GM23338 (cell line): Measurements from ENCODE around the gene CHRM4.

Source experiments
- CREB1 ChIP-seq: fragments of 250-450 bp; sonication (Bioruptor Pico); IDR thresholded peaks from 2 replicates; pipeline ENCODE4 v1.5.0; 2020; ENCODE audit warnings: low read depth, mild to moderate bottlenecking, moderate library complexity
- EZH2 ChIP-seq: fragments of 200-600 bp; sonication (generic); IDR thresholded peaks from one replicate; pipeline ENCODE4 v1.8.0; 2017; ENCODE audit warnings: antibody characterized with exemption, mild to moderate bottlenecking, low read depth; ENCODE audit not compliant: unreplicated experiment
- EZH2phosphoT487 ChIP-seq: fragments of 200-600 bp; sonication (generic); IDR thresholded peaks from one replicate; pipeline ENCODE4 v1.8.1; 2018; ENCODE audit warnings: antibody characterized with exemption; ENCODE audit not compliant: unreplicated experiment
- NANOG ChIP-seq: IDR thresholded peaks from 2 replicates; pipeline ENCODE4 v1.6.1; 2016; ENCODE audit warnings: antibody characterized with exemption, borderline replicate concordance
- POLR2AphosphoS5 ChIP-seq: IDR thresholded peaks from 2 replicates; pipeline ENCODE4 v1.6.1; 2016; ENCODE audit warnings: antibody characterized with exemption, low read depth
- REST ChIP-seq: IDR thresholded peaks from one replicate; pipeline ENCODE4 v1.6.1; 2018; ENCODE audit warnings: antibody characterized with exemption; ENCODE audit not compliant: unreplicated experiment
- ZNF114 ChIP-seq: fragments of 250-450 bp; sonication (Bioruptor Pico); IDR thresholded peaks from 2 replicates; pipeline ENCODE4 v1.5.0; 2020; ENCODE audit warnings: mild to moderate bottlenecking, moderate library complexity
- ZNF331 ChIP-seq: fragments of 250-450 bp; sonication (Bioruptor Pico); IDR thresholded peaks from 2 replicates; pipeline ENCODE4 v1.5.0; 2020; ENCODE audit warnings: low read depth, mild to moderate bottlenecking, moderate library complexity
- TF ChIP-seq, protein P1 (sequence below), 2 experiments: fragments of 200-600 bp in 1 of 2; sonication (generic) in 1 of 2; conservative IDR thresholded peaks; 2 replicates each; pipeline versions ENCODE4 v1.5.1 to v1.6.1; 2016 to 2017; ENCODE audit warnings: antibody characterized with exemption in 2 of 2, low read depth in 2 of 2, mild to moderate bottlenecking in 2 of 2, moderate library complexity in 1 of 2

- TF ChIP-seq CREB1 (CRISPR knock-in tag), result no peak
- TF ChIP-seq, protein P1, sequence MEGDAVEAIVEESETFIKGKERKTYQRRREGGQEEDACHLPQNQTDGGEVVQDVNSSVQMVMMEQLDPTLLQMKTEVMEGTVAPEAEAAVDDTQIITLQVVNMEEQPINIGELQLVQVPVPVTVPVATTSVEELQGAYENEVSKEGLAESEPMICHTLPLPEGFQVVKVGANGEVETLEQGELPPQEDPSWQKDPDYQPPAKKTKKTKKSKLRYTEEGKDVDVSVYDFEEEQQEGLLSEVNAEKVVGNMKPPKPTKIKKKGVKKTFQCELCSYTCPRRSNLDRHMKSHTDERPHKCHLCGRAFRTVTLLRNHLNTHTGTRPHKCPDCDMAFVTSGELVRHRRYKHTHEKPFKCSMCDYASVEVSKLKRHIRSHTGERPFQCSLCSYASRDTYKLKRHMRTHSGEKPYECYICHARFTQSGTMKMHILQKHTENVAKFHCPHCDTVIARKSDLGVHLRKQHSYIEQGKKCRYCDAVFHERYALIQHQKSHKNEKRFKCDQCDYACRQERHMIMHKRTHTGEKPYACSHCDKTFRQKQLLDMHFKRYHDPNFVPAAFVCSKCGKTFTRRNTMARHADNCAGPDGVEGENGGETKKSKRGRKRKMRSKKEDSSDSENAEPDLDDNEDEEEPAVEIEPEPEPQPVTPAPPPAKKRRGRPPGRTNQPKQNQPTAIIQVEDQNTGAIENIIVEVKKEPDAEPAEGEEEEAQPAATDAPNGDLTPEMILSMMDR (conservative IDR thresholded peaks at IDR 0.05; ENCODE audit: low read depth in 2 of 2), result 0 out of 4 replicates have a peak, but pooled peaks of 1 of the 2 experiments have one; percentile 3
- TF ChIP-seq POLR2AphosphoS5, result no peak
- TF ChIP-seq ZNF114 (CRISPR knock-in tag), result no peak
- no peak for TF ChIP-seq EZH2
- no peak for TF ChIP-seq EZH2phosphoT487
- TF ChIP-seq ZNF331 (CRISPR knock-in tag), result no peak
- no peak for TF ChIP-seq REST
- no peak for TF ChIP-seq NANOG
These were observed 34.6 kb downstream of the CHRM4 start for GRCh38 chr11:46356924-46357482.
